ENCODE measurements around the gene ZDHHC14. TPM values are rescaled to one million over a fixed set of nuclear protein-coding genes. Genes with fewer than 3 reads are reported as not detected.
"Not testable (repeated sequence)": the region's sequence is repeated elsewhere in the genome, so short reads cannot be mapped to it uniquely, and the experiment has no call there.

Gene ZDHHC14
- total RNA-seq, 3 donors from 2014 or later = 5.6 to 6.0 (median 5.7) TPM

DNA sequence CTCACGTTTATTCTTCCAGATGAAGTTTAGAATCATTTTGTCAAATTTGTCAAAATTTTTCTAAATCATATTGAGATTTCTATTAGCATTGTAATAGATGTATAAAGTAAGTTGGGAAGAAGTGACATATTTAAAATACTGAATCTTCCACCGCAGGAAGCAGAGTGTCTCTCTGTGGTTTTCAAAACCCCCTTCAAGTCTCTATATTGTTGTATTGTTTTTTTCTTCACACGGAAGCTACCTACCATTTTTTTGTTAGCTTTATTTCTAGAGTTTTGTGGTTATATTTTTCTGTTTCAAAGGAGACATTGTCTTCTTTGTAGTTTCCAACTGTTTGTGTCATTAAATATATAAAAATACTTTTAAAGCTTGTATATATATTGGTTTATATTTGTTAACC lies 188.6 kb downstream of the ZDHHC14 start:
- Mint-ChIP-seq H3K36me3 (ENCODE audit: insufficient read depth) (no peaks in the 10 kb centered on the region), H3K4me1 (ENCODE audit: low read depth) (peaks cover 17% of the 10 kb centered on the region), H3K9me3 (no peaks in the 10 kb centered on the region), H3K4me3 (no peak overlapping the region), H3K27me3 (ENCODE audit: low read depth) (no peaks in the 10 kb centered on the region)
- ATAC-seq (peak; percentile 76 to 82), DNase-seq (no peak)

DNA sequence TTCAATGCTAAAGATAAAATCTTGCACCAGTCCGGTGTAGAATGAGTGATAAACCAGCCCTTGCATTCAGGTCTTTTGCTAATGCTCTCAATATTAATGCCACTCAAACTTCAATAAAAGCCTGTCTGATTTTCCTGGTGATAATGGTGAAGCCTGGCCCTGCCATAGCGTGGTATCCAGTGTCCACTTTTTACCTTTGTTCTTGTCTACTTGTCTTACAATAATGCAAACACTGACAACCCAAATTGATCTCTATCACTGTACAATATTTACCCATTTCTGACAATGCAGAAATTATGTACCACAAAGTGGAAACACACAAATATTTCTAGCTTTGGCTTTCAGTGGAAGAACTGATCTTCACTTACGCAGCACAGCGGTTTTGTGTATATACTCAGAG lies 189.1 kb downstream of the ZDHHC14 start:
- ATAC-seq (no peak), DNase-seq (no peak)
- no peak overlapping the region for H3K4me3 Mint-ChIP-seq
- H3K9me3 Mint-ChIP-seq = no peaks in the 10 kb centered on the region
- no peaks in the 10 kb centered on the region for H3K36me3 Mint-ChIP-seq (ENCODE audit: insufficient read depth)
- peaks cover 17% of the 10 kb centered on the region for H3K4me1 Mint-ChIP-seq (ENCODE audit: low read depth)
- H3K27me3 Mint-ChIP-seq (ENCODE audit: low read depth) = no peaks in the 10 kb centered on the region

DNA sequence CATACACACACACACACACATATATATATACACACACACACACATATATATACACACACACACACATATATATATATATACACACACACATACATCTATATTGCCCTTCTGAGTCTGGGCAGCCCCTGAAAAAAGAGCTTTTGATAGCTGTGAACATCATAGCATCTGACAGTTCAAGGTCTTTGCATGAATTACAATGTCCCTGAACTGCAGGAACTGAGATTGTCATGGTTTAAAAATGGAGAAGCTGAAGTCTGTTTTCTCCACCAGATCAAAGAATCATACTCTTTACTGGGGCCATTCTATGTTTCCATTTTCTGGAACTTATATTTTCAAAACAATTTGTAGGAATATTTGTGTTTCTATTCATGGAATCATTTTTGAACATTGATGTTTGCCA lies 189.8 kb downstream of the ZDHHC14 start:
- no peaks in the 10 kb centered on the region for H3K9me3 Mint-ChIP-seq
- ATAC-seq = no peak

DNA sequence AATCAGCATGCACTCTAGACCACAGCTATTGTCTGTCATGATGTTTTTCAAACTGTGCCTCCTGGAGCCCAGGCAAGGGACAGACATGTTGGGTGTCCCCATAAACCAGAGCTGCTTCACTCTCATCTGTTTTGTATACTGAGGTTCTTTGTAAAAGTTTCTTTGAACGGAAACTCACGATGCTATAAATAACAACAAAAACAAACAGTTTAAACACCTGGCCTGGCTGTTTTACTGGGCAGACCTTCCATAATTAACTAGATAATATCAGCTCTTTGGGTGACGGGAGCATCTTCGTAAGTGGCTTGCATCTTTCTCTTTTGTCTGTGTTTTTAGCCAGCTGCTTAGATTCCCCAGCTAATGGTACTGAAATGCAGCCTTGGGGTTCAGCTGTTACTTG lies 190.3 kb downstream of the ZDHHC14 start:
- Mint-ChIP-seq H3K4me1 (ENCODE audit: low read depth) (peaks cover 17% of the 10 kb centered on the region), H3K4me3 (no peak overlapping the region), H3K27me3 (ENCODE audit: low read depth) (no peaks in the 10 kb centered on the region), H3K36me3 (ENCODE audit: insufficient read depth) (no peaks in the 10 kb centered on the region), H3K9me3 (no peaks in the 10 kb centered on the region)
- ATAC-seq (no peak), DNase-seq (no peak)

More for the DNA sequence above, 189.8 kb downstream of the ZDHHC14 start:
- Mint-ChIP-seq H3K27me3 (ENCODE audit: low read depth) (no peaks in the 10 kb centered on the region), H3K36me3 (ENCODE audit: insufficient read depth) (no peaks in the 10 kb centered on the region), H3K4me3 (no peak overlapping the region), H3K4me1 (ENCODE audit: low read depth) (peaks cover 17% of the 10 kb centered on the region)
- no peak for DNase-seq

DNA sequence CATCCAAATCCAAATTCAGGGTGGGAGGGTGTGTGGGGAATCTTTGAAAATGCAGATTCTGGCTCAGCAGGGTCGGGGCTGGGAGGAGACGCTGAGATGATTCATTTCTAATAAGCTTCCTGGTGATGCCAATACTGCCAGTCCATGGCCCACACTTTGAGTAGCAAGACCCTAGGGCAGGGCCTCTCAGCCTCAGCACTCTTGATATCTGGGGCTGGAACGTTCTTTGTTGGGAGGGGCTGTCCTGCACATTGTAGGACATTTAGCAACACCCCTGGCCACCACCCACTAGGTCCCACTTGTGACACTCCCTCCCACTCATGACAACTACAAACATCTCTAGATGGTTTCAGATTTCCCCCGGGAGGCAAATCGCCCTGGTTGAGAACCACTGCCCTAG lies 191.0 kb downstream of the ZDHHC14 start:
- H3K27me3 Mint-ChIP-seq (ENCODE audit: low read depth) = no peaks in the 10 kb centered on the region
- no peak overlapping the region for H3K4me3 Mint-ChIP-seq
- DNase-seq (no peak), ATAC-seq (no peak)
- no peaks in the 10 kb centered on the region for H3K9me3 Mint-ChIP-seq
- no peaks in the 10 kb centered on the region for H3K36me3 Mint-ChIP-seq (ENCODE audit: insufficient read depth)
- H3K4me1 Mint-ChIP-seq (ENCODE audit: low read depth) = peaks cover 17% of the 10 kb centered on the region

DNA sequence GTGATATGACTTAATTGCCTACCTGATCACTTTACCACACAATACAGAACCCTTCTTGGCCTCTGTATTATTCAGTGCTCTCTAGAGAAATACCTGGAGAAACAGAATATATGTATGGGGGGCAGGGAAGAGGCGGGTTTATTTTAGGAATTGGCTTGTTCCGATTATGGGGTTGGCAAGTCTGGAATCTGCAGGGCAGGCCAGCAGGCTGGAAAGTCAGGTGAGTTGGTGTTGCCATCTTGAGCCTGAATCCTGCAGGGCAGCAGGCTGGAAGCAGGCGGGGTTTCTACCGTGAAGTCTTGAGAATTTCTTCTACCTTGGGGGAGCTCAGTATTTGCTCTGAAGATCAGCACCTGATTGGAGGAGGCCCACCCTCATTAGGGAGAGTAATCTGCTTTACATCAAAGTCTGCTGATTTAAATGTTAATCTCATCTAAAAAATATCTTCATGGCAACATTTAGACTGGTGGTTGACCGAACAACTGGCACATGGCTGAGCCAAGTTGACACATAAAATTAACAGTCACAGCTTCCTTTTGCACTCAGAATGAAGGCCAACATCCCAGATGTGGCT lies 193.9 kb downstream of the ZDHHC14 start:
- H3K27me3 Mint-ChIP-seq (ENCODE audit: low read depth) = no peaks in the 10 kb centered on the region

DNA sequence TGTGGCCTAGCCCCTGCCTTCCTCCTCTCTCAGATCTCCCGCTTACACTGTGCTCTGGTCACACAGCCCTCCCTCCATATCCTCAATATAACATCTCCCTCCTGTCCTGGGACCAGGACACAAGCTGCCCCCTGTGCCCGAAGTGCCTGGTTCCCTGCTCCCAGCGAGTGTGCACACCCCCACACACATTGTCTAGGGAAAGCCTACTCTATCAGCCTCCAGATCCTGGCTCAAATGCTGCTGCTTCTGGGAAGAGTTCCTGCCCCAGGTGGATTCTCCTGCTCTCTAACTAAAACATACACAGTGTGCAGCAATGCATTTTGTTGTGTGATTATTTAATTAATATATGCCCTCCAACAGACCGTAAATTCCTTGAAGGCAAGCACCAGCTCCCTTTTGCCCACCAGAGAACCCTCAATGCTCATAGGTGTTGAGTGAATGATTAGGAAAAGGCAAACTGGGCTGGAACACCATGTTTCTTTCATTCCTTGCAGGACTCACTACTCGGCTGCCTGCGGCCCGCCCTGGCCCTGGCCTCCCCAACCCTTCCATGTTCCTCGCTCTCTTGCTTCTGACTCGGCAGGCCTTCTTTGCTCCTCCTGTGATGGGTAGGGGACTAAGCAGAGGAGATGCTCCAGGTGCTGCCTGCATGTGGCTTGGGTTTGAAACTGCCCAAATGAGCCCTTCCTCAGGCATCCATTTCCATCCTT lies 194.6 kb downstream of the ZDHHC14 start:
- Mint-ChIP-seq H3K9me3 (peaks cover 6% of the 10 kb centered on the region), H3K4me3 (no peak overlapping the region), H3K36me3 (ENCODE audit: insufficient read depth) (no peaks in the 10 kb centered on the region), H3K4me1 (ENCODE audit: low read depth) (peaks cover 8% of the 10 kb centered on the region), H3K27me3 (ENCODE audit: low read depth) (peaks cover 2% of the 10 kb centered on the region)
- ATAC-seq (no peak), DNase-seq (no peak)

More for the DNA sequence above, 193.9 kb downstream of the ZDHHC14 start:
- DNase-seq = no peak
- Mint-ChIP-seq H3K4me1 (ENCODE audit: low read depth) (peaks cover 14% of the 10 kb centered on the region), H3K4me3 (no peak overlapping the region), H3K9me3 (peaks cover 6% of the 10 kb centered on the region), H3K36me3 (ENCODE audit: insufficient read depth) (no peaks in the 10 kb centered on the region)
- no peak for ATAC-seq

DNA sequence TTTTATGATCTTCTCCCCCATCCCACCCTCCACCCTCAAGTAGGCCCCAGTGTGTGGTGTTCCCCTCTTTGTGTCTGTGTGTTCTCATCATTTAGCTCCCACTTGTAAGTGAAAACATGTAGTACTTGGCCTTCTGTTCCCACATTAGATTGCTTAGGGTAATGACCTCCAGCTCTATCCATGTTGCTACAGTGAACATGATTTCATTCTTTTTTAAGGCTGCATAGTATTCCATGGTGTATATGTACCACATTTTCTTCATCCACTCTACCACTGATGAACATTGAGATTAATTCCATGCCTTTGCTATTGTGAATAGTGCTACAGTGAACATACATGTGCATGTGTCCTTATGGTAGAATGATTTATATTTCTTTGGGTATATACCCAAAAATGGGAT lies 196.0 kb downstream of the ZDHHC14 start:
- not testable (repeated sequence) for H3K36me3 Mint-ChIP-seq (ENCODE audit: insufficient read depth); ATAC-seq; H3K4me3 Mint-ChIP-seq; H3K9me3 Mint-ChIP-seq; H3K4me1 Mint-ChIP-seq (ENCODE audit: low read depth); DNase-seq; H3K27me3 Mint-ChIP-seq (ENCODE audit: low read depth)

DNA sequence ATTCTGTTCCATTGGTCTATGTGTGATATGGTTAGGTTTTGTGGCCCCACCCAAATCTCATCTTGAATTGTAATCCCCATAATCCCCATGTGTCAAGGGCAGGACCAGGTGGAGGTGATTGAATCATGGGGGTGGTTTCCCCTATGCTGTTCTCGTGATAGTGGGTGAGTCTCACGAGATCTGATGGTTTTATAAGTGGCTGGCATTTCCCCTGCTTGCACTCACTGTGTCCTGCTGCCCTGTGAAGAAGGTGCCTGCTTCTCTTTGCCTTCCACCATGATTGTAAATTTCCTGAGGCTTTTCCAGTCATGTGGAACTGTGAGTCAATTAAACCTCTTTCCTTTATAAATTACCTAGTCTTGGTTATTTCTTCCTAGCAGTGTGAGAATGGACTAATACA lies 197.5 kb downstream of the ZDHHC14 start:
- H3K4me1 Mint-ChIP-seq (ENCODE audit: low read depth); H3K36me3 Mint-ChIP-seq (ENCODE audit: insufficient read depth); H3K4me3 Mint-ChIP-seq; H3K27me3 Mint-ChIP-seq (ENCODE audit: low read depth); ATAC-seq; DNase-seq: not testable (repeated sequence)
- H3K9me3 Mint-ChIP-seq = peaks cover 13% of the 10 kb centered on the region

DNA sequence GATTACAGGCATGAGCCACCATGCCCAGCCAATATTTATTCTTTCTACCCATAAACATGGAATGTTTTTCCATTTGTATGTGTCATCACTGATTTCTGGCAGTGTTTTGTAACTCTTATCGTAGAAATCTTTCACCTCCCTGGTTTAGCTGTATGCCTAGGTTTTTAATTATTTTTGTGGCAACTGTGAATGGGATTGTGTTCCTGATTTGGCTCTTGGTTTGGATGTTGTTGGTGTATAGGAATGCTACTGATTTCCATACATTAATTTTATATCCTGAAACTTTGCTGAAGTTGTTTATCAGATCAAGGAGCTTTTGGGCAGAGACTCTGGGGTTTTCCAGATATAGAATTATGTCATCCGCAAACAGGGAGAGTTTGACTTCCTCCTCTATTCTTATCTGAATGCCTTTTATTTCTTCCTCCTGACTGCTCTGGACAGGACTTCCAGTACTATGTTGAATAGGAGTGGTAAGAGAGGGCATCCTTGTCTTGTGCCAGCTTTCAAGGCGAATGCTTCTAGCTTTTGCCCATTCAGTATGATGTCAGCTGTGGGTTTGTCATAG lies 198.6 kb downstream of the ZDHHC14 start:
- peaks cover 4% of the 10 kb centered on the region for H3K4me1 Mint-ChIP-seq (ENCODE audit: low read depth)
- H3K9me3 Mint-ChIP-seq = peaks cover 13% of the 10 kb centered on the region
- H3K36me3 Mint-ChIP-seq (ENCODE audit: insufficient read depth) = peaks cover 5% of the 10 kb centered on the region
- H3K4me3 Mint-ChIP-seq = no peak overlapping the region
- H3K27me3 Mint-ChIP-seq (ENCODE audit: low read depth) = peaks cover 2% of the 10 kb centered on the region
- DNase-seq (no peak), ATAC-seq (no peak)

DNA sequence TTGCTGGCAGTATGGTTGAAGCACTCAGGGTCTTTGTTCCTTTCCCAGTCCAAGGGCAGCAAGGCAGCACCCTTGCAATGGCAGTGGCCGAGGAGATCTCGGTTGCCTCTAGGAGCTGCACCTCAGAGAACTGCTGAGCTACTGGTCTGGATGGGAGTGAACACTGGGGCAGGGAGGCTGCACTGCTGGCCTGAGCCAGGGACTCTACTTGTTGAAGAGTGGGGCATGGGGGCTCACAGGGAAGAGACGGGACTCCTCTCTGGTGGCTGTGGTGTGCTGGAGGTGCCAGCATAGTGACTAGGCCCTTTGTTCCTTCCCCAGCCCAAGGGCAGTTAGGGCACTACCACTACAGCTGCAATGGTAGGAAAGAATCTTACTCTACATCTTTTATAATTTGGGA lies 203.0 kb downstream of the ZDHHC14 start:
- ATAC-seq = no peak
- Mint-ChIP-seq H3K36me3 (ENCODE audit: insufficient read depth) (peaks cover 5% of the 10 kb centered on the region), H3K4me3 (no peak overlapping the region)

DNA sequence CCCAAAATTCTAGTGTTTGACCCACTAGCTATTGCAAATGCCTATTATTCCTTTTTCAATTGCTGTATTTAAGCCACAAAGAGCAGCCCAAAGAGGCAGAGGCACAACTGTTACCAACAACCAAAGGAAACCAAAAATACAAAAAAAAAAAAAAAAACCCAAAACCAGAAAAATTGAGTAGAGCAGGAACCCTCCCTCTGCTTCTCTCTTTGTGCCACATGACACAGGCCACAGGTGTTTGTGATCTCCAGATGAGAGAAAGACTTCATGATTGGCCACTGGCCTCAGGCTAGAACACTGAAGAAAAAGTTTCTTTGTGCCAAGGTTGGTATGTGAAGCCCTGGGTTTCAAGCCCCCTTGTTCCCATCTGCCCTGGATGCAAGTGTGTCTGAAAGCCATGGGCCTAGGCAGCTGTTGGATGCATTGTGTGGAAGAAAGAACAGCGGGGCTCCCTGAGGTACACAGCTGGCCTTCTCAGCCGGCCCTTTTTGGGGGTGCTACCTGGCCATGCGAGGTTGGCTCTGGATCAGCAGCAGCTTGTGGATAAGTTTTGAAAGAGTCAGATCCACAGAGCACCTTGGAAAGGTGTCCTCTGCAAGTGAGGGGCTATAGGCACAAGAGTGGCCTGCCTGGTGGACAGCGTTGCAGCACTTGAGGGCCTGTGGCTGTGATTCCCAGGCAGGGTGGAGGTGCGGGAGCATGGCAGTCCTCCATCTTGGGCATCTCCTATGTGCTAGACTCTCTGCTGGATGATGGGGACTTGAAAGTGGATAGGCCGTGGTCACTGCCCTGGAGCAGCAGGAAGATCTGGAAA lies 204.5 kb downstream of the ZDHHC14 start:
- peaks cover 19% of the 10 kb centered on the region for H3K9me3 Mint-ChIP-seq
- H3K36me3 Mint-ChIP-seq (ENCODE audit: insufficient read depth) = peaks cover 11% of the 10 kb centered on the region
- DNase-seq = no peak
- peaks cover 2% of the 10 kb centered on the region for H3K4me1 Mint-ChIP-seq (ENCODE audit: low read depth)
- ATAC-seq = no peak
- peaks cover 1% of the 10 kb centered on the region for H3K27me3 Mint-ChIP-seq (ENCODE audit: low read depth)
- H3K4me3 Mint-ChIP-seq = no peak overlapping the region

More for the DNA sequence above, 203.0 kb downstream of the ZDHHC14 start:
- Mint-ChIP-seq H3K9me3 (peaks cover 10% of the 10 kb centered on the region), H3K4me1 (ENCODE audit: low read depth) (peaks cover 2% of the 10 kb centered on the region), H3K27me3 (ENCODE audit: low read depth) (peaks cover 2% of the 10 kb centered on the region)
- no peak for DNase-seq

DNA sequence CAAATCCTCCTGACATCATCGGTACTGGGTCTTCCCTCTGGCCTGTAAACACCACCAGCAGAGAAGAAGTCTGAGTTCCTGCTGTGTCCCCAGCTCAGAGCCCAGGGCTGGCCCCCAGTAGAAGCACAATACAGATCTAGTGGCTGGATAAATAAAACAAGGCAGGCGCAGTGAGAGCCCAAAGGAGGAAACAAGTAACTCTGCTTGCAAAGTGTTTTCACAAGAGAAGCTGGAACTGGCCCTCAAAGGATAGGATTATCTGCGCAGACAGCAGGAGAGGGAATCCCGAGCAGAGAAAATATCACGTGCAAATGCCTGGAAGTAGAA lies 205.1 kb downstream of the ZDHHC14 start:
- no peak overlapping the region for H3K4me3 Mint-ChIP-seq
- no peak for DNase-seq
- peaks cover 19% of the 10 kb centered on the region for H3K9me3 Mint-ChIP-seq
- ATAC-seq = no peak
- peaks cover 2% of the 10 kb centered on the region for H3K4me1 Mint-ChIP-seq (ENCODE audit: low read depth)
- peaks cover 11% of the 10 kb centered on the region for H3K36me3 Mint-ChIP-seq (ENCODE audit: insufficient read depth)
- H3K27me3 Mint-ChIP-seq (ENCODE audit: low read depth) = no peaks in the 10 kb centered on the region

DNA sequence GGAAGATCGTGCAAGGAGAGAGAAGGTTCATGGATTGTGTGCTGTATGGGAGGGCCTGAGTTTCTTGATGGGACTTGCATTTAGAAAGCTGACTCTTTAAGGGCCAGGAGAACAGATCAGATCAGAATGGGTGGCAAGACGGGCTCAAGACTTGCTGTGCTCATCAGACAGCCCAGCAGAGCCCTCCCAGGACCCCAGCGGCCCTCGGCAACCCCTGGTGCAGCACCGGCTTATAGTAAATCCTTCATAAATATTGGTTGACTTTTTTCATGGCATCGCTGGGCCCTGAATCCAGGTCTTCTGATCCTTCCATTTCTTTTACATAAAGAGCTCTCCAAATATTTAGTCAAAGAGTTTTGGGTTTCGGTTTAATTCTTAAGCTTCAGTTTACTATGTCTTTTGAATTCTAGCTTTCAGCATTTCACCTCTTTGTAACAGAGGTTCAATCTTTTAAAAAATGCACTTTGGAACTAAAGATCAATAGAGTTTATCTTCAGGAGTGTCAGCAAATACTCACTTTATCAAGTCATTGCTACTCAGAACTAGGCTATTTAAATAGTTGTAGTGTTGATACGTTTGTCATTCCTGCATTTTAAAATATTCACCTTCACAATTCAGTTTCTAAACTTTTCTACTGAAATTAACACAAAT lies 205.6 kb downstream of the ZDHHC14 start:
- Mint-ChIP-seq H3K36me3 (ENCODE audit: insufficient read depth) (peaks cover 11% of the 10 kb centered on the region), H3K4me3 (no peak overlapping the region), H3K4me1 (ENCODE audit: low read depth) (peaks cover 2% of the 10 kb centered on the region), H3K27me3 (ENCODE audit: low read depth) (no peaks in the 10 kb centered on the region), H3K9me3 (peaks cover 19% of the 10 kb centered on the region)
- DNase-seq (no peak), ATAC-seq (no peak)

Data from activated T-cell treated with anti-CD3 and anti-CD28 coated beads, Interleukin-2, amount 50 U/mL, for 4 hours (primary cell).